ENCODE measurements around the gene ABI3BP.

DNA sequence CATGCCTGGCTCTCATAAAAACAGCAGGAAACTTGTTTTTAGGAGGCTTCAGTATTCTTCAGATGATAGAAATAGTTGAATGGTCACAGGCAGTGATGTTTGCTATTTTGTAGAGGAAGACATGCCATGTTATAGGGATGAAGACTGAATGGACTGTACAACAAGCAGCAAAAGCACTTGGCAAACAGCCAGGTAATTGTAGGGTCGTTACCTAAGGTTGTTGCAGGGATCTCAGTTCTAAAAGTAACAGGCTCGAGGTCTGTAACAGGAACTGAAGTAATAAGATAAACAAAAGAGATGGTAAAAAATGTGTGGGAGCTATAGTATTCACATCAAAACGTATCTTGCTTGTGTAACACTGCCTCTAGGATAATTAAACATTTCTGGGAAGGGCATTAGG is 167.6 kb downstream of the ABI3BP start:
- no peak for TF ChIP-seq EZH2phosphoT487 (IDR thresholded peaks at IDR 0.05; ENCODE audit: insufficient read depth, low read depth)
- TF ChIP-seq EZH2 (IDR thresholded peaks at IDR 0.05; ENCODE audit: insufficient read depth, poor library complexity, severe bottlenecking) = no peak

Measured in GM23248 (cell line).